Stimulated activated CD4-positive, alpha-beta T cell treated with anti-CD3 and anti-CD28 coated beads, Interleukin-15, amount 100 ng/mL, for 1 hour (primary cell): ENCODE data around the gene DSE.

ENCODE experiments used
- DNase-seq, 2 donors: peaks; one replicate each; pipeline ENCODE4 v3.0.0-alpha.2; 2020; ENCODE audit warnings: low read depth in 1 of 2, low spot score in 1 of 2

DSE gene

GRCh38 chr6:116472706-116473105 is 102.0 kb downstream of the DSE start:
- DNase-seq: no peak

GRCh38 chr6:116475141-116475540 is 104.4 kb downstream of the DSE start:
- DNase-seq: no peak

GRCh38 chr6:116476002-116476678 is 105.4 kb downstream of the DSE start:
- no peak for DNase-seq

- no peak for DNase-seq
Measured at GRCh38 chr6:116482780-116483179, 112.0 kb downstream of the DSE start.

- no peak for DNase-seq
Measured at GRCh38 chr6:116483616-116484015, 112.9 kb downstream of the DSE start.

GRCh38 chr6:116485559-116486184 is 114.9 kb downstream of the DSE start:
- DNase-seq: no peak

- no peak for DNase-seq
Measured at GRCh38 chr6:116491610-116492330, 121.0 kb downstream of the DSE start.

GRCh38 chr6:116492331-116493067 is 121.8 kb downstream of the DSE start:
- no peak for DNase-seq
